GM23338 (cell line): ENCODE measurements around the gene SNAP47. TPM values are rescaled to one million over a fixed set of nuclear protein-coding genes. Genes with fewer than 3 reads are reported as not detected.

Experiments used
- ATAC-seq: fragments of 200-7000 bp; cut with Tn5 transposase; 3 replicates; pipeline ENCODE4 v1.9.1; 2020
- DNase-seq: peaks from one replicate; pipeline ENCODE4 v3.0.0-alpha.2; 2015; ENCODE audit warnings: low spot score
- H2AFZ ChIP-seq: fragments of 200-600 bp; sonication (generic); 2 replicates; pipeline ENCODE4 v1.8.0; 2016; ENCODE audit warnings: antibody characterized with exemption, mild to moderate bottlenecking, moderate library complexity
- H3F3A ChIP-seq: fragments of 200-600 bp; sonication (generic); replicated peaks from 2 replicates; pipeline ENCODE4 v1.8.0; 2017; ENCODE audit warnings: antibody characterized with exemption, mixed run types, low read depth
- H3K27ac ChIP-seq: fragments of 200-600 bp; sonication (generic); 2 replicates; pipeline ENCODE4 v1.6.1; 2016; ENCODE audit warnings: low read depth
- H3K27me3 ChIP-seq: fragments of 200-600 bp; sonication (generic); 2 replicates; pipeline ENCODE4 v1.8.0; 2016; ENCODE audit warnings: mild to moderate bottlenecking, mixed run types, moderate library complexity; ENCODE audit not compliant: insufficient read depth
- H3K36me3 ChIP-seq: fragments of 200-600 bp; sonication (generic); 2 replicates; pipeline ENCODE4 v1.8.0; 2016; ENCODE audit warnings: mild to moderate bottlenecking; ENCODE audit not compliant: insufficient read depth
- H3K4me1 ChIP-seq: fragments of 200-600 bp; sonication (generic); 2 replicates; pipeline ENCODE4 v1.8.0; 2016; ENCODE audit warnings: mild to moderate bottlenecking, moderate library complexity; ENCODE audit not compliant: insufficient read depth
- H3K4me2 ChIP-seq: fragments of 200-600 bp; sonication (generic); 2 replicates; pipeline ENCODE4 v1.7.1; 2017; ENCODE audit warnings: mixed run types
- H3K4me3 ChIP-seq: fragments of 200-600 bp; sonication (generic); 2 replicates; pipeline ENCODE4 v1.6.1; 2016; ENCODE audit warnings: mixed run types
- H3K79me2 ChIP-seq: fragments of 200-600 bp; sonication (generic); replicated peaks from 2 replicates; pipeline ENCODE4 v1.8.0; 2017; ENCODE audit warnings: mild to moderate bottlenecking; ENCODE audit not compliant: insufficient read depth
- H3K9me2 ChIP-seq: fragments of 200-600 bp; sonication (generic); 2 replicates; pipeline ENCODE4 v1.8.0; 2017; ENCODE audit not compliant: insufficient read depth
- H4K20me1 ChIP-seq: fragments of 200-600 bp; sonication (generic); replicated peaks from 2 replicates; pipeline ENCODE4 v1.8.0; 2017; ENCODE audit warnings: mild to moderate bottlenecking; ENCODE audit not compliant: insufficient read depth
- H3K27ac Mint-ChIP-seq: 2 replicates; pipeline ENCODE4 v1.8.0; 2020; ENCODE audit warnings: inconsistent platforms, mild to moderate bottlenecking, moderate library complexity, mixed read lengths
- H3K27me3 Mint-ChIP-seq: 3 replicates; pipeline ENCODE4 v1.8.0; 2022; ENCODE audit warnings: low read depth, mild to moderate bottlenecking, moderate library complexity, mixed read lengths, inconsistent platforms; ENCODE audit not compliant: insufficient read depth, poor library complexity
- H3K36me3 Mint-ChIP-seq: 3 replicates; pipeline ENCODE4 v1.8.0; 2021; ENCODE audit warnings: low read depth, mild to moderate bottlenecking, inconsistent platforms, moderate library complexity, mixed read lengths
- H3K4me1 Mint-ChIP-seq: 3 replicates; pipeline ENCODE4 v1.8.0; 2020; ENCODE audit warnings: mild to moderate bottlenecking, inconsistent platforms, mixed read lengths
- H3K4me3 Mint-ChIP-seq: 3 replicates; pipeline ENCODE4 v1.8.0; 2021; ENCODE audit warnings: moderate library complexity, mild to moderate bottlenecking, inconsistent platforms, mixed read lengths
- H3K9me3 Mint-ChIP-seq: 3 replicates; pipeline ENCODE4 v1.8.0; 2020; ENCODE audit warnings: moderate library complexity, mild to moderate bottlenecking, inconsistent platforms, mixed read lengths
- CREB1 ChIP-seq: fragments of 250-450 bp; sonication (Bioruptor Pico); IDR thresholded peaks from 2 replicates; pipeline ENCODE4 v1.5.0; 2020; ENCODE audit warnings: low read depth, mild to moderate bottlenecking, moderate library complexity
- CTCF ChIP-seq, 2 experiments: fragments of 200-600 bp in 1 of 2; sonication (generic) in 1 of 2; conservative IDR thresholded peaks; 2 replicates each; pipeline versions ENCODE4 v1.5.1 to v1.6.1; 2016 to 2017; ENCODE audit warnings: antibody characterized with exemption in 2 of 2, low read depth in 2 of 2, mild to moderate bottlenecking in 2 of 2, moderate library complexity in 1 of 2
- ETS1 ChIP-seq: IDR thresholded peaks from 2 replicates; pipeline ENCODE4 v1.6.1; 2016; ENCODE audit warnings: antibody characterized with exemption
- EZH2 ChIP-seq: fragments of 200-600 bp; sonication (generic); IDR thresholded peaks from one replicate; pipeline ENCODE4 v1.8.0; 2017; ENCODE audit warnings: antibody characterized with exemption, mild to moderate bottlenecking, low read depth; ENCODE audit not compliant: unreplicated experiment
- EZH2phosphoT487 ChIP-seq: fragments of 200-600 bp; sonication (generic); IDR thresholded peaks from one replicate; pipeline ENCODE4 v1.8.1; 2018; ENCODE audit warnings: antibody characterized with exemption; ENCODE audit not compliant: unreplicated experiment
- JUNB ChIP-seq: IDR thresholded peaks from one replicate; pipeline ENCODE4 v1.6.1; 2016; ENCODE audit warnings: antibody characterized with exemption; ENCODE audit not compliant: unreplicated experiment
- NANOG ChIP-seq: IDR thresholded peaks from 2 replicates; pipeline ENCODE4 v1.6.1; 2016; ENCODE audit warnings: antibody characterized with exemption, borderline replicate concordance
- POLR2AphosphoS5 ChIP-seq: IDR thresholded peaks from 2 replicates; pipeline ENCODE4 v1.6.1; 2016; ENCODE audit warnings: antibody characterized with exemption, low read depth
- STAT1 ChIP-seq: IDR thresholded peaks from one replicate; pipeline ENCODE4 v1.6.1; 2016; ENCODE audit warnings: antibody characterized with exemption; ENCODE audit not compliant: unreplicated experiment
- ZNF114 ChIP-seq: fragments of 250-450 bp; sonication (Bioruptor Pico); IDR thresholded peaks from 2 replicates; pipeline ENCODE4 v1.5.0; 2020; ENCODE audit warnings: mild to moderate bottlenecking, moderate library complexity
- ZNF462 ChIP-seq: fragments of 250-450 bp; sonication (Bioruptor Pico); IDR thresholded peaks from 2 replicates; pipeline ENCODE4 v1.5.0; 2020; ENCODE audit warnings: mild to moderate bottlenecking, moderate library complexity
- polyA plus RNA-seq: library from polyadenylated mRNA; unstranded; fragments of >200 nt; fragmentation: Nextera tagmentation; extraction: Ambion mirVana; gene quantifications from 2 replicates; pipeline ENCODE4 v1.2.1, GENCODE V29; 2016
- total RNA-seq: library from RNA; depleted of rRNA; stranded (reverse); fragments of >200 nt; shearing (Covaris generic); gene quantifications from 2 replicates; pipeline ENCODE4 v1.2.3, GENCODE V29; 2014

Gene SNAP47
- total and polyA plus RNA-seq, 2 experiments from 2014 or later, result 19.5 to 51.8 TPM

- Mint-ChIP-seq H3K4me1 (peaks cover 23% of the 10 kb centered on the region), H3K36me3 (no peaks in the 10 kb centered on the region; the same call in 2 of the 3 replicates), H3K4me3 (no peak overlapping the region), H3K9me3 (no peaks in the 10 kb centered on the region), H3K27ac (no peak overlapping the region), H3K27me3 (peaks cover 36% of the 10 kb centered on the region)
- Histone ChIP-seq H3K9me2 (no peaks in the 10 kb centered on the region), H3K4me2 (no peak overlapping the region), H3K36me3 (no peaks in the 10 kb centered on the region), H2AFZ (no peak overlapping the region), H3K27ac (no peak overlapping the region), H3K27me3 (peaks cover 38% of the 10 kb centered on the region), H4K20me1 (no peaks in the 10 kb centered on the region; the same call in none of the 2 replicates), H3K4me1 (peaks cover 19% of the 10 kb centered on the region), H3K4me3 (no peak overlapping the region), H3F3A (peaks cover 4% of the 10 kb centered on the region; the same call in 1 of the 2 replicates), H3K79me2 (no peaks in the 10 kb centered on the region)
- TF ChIP-seq NANOG (no peak), POLR2AphosphoS5 (no peak), JUNB (no peak), ZNF114 (CRISPR knock-in tag) (no peak), ETS1 (no peak), CTCF (conservative IDR thresholded peaks at IDR 0.05; ENCODE audit: low read depth in 2 of 2) (no peak), EZH2 (no peak), EZH2phosphoT487 (no peak), ZNF462 (CRISPR knock-in tag) (no peak), CREB1 (CRISPR knock-in tag) (no peak), STAT1 (no peak)
- ATAC-seq (no peak), DNase-seq (no peak)
Measured at GRCh38 chr1:227790034-227790400, 54.8 kb downstream of the SNAP47 start.
